GM18507 (cell line): ENCODE data around the gene RMND1.
"Not testable (repeated sequence)": the region's sequence is repeated elsewhere in the genome, so short reads cannot be mapped to it uniquely, and the experiment has no call there.

ENCODE experiments used
- DNase-seq: peaks from one replicate; pipeline ENCODE4 v3.0.0; 2011; ENCODE audit warnings: low read depth; ENCODE audit not compliant: insufficient read length; ENCODE audit errors: extremely low spot score
- FAIRE-seq: peaks from 2 replicates; lab custom pipeline; 2011; peaks lifted over from hg19 to GRCh38; lab: Jason Lieb, UNC

The RMND1 gene

DNA sequence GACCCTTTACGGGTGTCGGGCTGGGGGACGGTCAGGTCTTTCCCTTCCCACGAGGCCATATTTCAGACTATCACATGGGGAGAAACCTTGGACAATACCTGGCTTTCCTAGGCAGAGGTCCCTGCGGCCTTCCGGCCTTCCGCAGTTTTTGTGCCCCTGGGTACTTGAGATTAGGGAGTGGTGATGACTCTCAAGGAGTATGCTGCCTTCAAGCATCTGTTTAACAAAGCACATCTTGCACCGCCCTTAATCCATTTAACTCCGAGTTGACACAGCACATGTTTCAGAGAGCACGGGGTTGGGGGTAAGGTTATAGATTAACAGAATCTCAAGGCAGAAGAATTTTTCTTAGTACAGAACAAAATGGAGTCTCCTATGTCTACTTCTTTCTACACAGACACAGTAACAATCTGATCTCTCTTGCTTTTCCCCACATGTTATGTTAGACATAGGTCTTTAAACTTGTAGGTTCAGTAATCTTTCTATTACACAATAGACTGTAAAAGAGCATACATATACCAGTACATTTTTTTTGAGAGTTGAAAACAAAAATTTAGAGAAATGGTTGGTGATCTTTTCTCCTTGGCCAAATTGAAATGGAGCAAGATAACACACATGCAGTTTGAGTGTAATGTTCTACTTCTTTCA lies 3.9 kb upstream of the RMND1 start:
- DNase-seq, FAIRE-seq: not testable (repeated sequence)

DNA sequence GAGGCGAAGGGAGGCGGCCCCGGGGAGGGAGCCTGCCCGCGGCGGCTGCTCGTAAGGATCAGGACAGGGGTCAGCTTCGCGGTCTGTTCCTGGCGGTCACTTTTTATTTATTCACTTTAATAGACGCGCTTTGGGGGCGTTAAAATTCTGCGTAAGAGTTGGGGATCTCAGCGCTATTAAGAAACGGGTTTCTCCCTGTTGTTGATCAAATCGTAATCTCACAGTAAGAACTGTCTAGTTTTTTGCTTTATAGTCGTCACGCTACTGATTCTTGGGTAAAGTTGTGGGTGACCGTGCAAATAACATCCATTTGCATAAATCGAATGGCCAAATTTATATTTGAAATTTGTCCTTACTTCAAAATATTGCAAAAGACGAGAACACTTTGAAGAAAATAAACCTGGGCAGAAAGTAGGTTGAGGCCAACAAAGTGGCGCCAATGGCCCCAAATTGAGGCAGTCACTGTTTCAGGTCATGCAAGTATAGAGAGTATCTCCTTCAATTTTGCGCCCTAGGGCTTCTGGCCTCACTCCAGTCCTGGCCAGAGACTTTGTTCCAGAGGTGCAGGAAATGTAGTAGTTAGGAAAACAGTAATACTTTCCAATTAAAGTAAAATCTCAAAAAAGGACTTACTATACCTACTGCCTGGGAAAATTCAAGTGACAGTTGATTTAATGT lies 963 bp upstream of the RMND1 start:
- FAIRE-seq (peak; percentile 35), DNase-seq (no peak)

DNA sequence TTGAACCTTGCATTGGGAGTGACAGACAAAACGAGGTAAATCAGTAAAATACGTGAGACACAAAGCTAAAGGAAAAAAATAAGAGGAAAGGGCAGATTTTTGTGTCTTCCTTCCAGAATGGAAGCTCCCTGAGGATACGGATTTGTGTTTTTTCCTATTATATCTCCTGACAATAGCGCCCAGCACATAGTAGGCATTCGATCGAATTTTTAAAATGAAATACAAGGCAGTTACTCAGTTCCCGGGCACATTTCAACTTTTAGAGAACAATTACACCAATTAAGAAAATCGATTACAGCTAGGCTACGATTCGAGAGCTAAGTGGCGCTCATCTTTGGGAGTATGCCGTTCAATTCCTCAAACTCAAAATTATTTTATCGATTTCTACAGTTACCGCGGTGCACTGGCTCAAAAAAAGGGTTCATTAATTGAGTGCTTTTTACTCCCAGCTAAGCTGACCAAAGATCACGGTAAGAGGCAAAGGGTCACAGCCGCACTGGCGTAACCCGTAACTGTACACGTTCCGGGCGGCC lies 443 bp downstream of the RMND1 start:
- FAIRE-seq, result peak; percentile 5
- no peak for DNase-seq

DNA sequence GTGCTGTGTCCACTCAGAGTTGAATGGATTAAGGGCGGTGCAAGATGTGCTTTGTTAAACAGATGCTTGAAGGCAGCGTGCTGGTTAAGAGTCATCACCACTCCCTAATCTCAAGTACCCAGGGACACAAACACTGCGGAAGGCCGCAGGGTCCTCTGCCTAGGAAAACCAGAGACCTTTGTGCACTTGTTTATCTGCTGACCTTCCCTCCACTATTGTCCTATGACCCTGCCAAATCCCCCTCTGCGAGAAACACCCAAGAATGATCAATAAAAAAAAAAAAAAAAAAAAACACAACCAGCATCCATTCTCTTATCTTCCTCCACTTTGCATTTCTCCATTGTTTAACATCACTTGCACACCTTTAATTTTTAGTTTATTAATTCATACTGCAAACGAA lies 998 bp downstream of the RMND1 start:
- not testable (repeated sequence) for DNase-seq, FAIRE-seq

DNA sequence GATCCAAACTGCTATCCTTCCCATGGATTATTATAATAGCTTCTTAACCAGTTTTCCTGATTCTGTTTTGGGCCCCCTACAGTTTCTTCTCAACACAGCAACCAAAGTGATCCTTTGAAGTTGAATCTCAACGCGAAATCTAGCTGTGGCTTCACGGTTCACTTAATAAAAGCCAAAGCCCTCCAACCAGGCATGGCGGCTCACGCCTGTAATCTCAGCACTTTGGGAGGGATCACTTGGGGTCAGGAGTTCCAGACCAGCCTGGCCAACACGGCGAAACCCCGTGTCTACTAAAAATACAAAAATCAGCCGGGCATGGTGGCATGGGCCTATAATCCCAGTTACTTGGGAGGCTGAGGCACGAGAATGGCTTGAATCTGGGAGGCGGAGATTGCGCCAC lies 3.3 kb downstream of the RMND1 start:
- DNase-seq (no peak), FAIRE-seq (no peak)

DNA sequence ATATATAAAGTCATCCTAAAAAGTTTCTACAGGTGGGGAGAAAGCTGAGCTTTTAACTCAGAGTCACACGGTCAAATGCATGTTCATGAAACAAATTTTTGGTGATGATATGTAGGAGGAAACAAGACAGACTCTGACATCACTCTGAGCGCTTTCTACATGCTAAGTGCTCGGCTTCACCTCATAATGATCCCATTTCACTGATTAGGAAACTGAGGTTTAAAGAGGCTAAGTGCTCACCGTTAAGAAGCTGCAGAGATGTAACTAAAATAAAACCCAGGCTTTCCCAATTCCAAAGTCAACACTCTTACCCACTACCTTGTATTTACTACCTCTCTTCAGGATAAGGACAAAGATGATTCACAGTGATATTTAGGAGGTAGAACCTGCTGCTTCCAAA lies 4.7 kb downstream of the RMND1 start:
- no peak for DNase-seq
- no peak for FAIRE-seq

DNA sequence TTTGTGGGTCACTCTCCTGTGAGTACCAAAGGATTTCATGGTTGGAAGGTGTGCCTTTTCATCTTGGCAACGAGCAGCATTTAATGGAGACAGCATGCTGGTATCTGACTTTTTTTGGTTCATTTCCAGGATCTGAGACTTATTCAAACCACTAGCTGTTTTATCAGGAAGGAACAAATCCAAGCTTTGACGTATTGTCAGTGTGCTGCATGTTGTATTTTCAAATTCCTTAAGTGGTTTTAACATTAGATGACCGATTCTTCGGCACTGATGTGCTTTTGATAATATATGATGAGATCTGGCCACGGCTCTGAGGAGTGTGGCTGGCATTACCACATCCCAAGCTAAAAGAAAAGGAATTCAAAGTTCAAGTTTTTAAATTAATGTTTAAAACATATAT lies 6.4 kb downstream of the RMND1 start:
- no peak for FAIRE-seq
- no peak for DNase-seq

DNA sequence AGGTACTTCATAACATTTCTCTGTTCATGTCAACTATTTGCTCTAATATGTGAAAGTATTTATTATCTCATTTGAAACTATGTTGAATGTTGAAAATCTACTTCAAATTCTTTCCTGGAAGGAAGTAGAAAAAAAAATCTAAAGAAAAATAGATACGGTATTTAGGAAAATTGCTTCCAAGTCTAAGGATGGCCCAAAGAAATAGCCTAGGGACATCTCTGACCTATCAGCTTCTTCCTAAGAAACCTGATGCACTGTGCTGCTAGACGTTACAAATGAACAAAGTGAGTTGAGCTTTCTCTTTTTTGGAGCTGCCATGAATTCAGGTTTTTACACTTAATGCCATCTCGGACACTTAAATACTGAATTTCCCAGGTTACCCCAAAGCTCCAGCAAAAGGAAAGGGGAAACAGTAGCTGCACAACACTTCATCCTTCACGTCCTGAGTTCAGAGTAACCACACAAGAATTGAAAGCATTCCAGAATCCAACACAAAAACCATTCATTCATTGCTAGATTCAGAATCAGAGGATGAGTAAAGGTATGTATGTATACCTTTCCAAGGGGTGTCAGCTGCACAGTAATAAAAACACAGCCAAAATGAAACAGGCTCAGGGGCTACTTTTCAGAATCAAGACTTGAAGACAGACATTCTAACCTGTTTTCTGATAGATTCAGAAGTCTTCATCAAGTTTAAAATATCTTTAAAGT lies 7.9 kb downstream of the RMND1 start:
- FAIRE-seq (no peak), DNase-seq (no peak)

DNA sequence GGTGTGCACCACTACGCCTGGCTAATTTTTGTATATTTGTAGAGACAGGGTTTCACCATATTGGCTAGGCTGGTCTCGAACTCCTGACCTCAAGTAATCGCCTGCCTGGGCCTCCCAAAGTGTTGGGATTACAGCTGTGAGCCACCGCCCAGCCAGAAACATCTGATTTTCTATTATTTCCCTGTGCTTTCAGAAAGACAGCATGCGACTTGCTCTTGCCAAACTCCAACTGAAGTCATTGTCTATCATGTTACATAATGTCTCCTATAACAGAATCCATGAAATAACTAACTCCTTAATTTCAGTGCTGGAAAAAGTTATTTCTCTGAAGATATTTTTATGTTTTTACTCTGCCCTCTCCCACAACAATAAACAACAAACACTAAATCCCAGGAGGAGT lies 8.5 kb downstream of the RMND1 start:
- no peak for FAIRE-seq
- no peak for DNase-seq

DNA sequence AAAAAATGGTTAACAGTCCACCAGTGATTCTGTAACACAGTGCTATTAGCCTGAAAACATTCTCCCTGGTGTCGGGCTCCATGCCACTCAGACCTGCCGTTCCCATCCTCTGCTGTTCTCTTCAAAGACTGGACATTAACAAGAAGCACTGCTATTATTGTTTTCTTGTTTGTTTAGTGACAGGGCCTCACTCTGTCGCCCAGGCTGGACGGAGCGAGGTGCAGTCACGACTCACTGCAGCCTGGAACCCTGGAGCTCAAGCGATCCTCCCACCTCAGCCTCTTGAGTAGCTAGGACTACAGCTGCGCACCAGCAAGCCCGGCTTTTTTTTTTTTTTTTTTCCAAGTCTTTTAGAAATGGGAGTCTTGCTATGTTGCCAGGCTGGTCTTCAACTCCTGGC lies 9.6 kb downstream of the RMND1 start:
- FAIRE-seq, result no peak
- DNase-seq, result no peak

DNA sequence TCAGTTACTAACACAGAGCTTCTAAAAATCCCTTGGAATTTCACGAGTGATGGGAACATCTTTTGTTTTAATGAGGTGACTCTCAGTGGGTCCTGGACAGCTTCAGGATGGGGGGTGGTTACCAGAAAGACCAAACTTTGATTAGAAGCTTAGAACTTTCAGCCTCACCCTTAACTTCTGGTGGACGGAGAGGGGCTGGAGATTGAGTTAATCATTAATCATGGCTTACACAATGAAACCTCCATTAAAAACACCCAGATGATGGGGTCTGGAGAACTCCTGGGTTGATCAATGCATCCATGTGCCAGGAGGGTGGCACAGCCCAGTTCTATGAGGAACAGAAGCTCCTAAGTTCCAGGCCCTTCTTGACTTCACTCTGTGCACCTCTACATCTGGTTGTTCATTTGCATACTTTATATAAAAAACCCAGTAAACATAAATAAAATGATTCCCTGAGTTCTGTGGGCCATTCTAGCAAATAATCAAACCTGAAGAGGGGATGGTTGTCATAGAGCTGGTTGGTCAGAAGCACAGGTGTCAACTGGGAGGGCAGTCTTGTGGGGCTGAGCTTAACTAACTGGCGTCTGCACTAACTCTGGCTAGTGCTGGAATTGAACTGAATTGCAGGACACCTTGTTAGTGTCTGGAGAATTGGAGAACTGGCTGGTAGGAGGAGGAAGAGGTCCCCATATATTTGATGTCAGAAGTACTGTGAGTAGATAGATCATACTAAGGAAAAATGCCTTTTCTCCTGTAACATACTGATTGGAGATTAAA lies 10.3 kb downstream of the RMND1 start:
- FAIRE-seq, result no peak
- DNase-seq, result no peak

DNA sequence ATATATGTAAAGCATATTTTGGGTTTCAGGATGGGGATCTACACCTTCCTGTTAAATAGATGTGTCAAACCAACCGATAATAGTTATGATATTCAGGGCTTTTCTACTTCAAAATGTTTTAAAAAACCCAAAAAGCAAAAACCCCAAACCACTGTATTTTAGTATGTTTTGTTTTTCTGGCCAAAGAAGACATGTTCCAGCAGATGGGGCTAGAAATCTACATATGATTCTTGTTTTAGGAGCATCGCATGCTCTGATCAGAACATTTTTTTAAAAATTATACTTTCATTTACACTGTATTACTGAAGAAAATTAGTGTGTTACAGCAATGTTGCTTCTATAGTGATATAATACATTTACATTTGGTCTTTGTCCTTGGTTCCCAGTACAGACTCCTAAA lies 11.0 kb downstream of the RMND1 start:
- no peak for FAIRE-seq

DNA sequence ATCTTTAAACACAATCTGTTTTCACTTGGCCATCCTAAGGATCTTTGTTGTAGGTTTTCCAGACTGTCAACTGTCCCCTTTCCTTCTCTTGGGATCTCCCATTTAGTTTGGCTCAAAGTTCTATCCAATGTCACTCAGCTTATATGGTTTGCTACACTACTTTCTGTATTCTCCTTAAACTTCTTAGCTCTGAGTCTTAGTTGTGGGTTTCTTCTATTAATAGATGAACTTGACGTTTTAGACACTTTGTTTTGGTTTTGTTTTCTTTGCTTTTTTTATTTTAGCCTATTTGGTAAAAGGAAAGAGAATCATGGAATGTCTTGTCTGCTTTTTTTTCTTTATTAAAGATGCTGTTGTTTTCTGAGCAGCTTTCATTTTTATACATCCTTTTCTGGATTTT lies 11.4 kb downstream of the RMND1 start:
- DNase-seq, result no peak
- FAIRE-seq, result no peak

More for the DNA sequence above, 11.0 kb downstream of the RMND1 start:
- no peak for DNase-seq

DNA sequence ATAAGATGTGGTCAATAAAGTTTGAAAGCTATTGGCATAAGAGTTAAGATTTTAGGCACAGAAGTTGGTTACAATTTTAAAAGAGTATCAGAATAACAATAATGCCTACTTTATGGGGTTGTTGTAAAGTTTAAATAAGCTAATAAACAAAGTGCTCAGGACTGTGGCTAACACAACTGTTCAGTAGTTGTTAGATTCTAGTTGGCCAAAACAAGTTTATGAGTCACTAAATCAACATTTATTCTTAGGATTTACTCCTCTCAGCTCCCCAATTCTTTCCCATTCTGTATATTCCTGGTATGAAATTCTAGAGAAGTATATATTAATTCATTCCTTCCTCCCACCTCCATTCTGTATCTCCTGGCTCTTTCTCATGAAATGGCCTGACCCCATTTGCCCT lies 14.5 kb downstream of the RMND1 start:
- no peak for FAIRE-seq
- DNase-seq, result no peak

DNA sequence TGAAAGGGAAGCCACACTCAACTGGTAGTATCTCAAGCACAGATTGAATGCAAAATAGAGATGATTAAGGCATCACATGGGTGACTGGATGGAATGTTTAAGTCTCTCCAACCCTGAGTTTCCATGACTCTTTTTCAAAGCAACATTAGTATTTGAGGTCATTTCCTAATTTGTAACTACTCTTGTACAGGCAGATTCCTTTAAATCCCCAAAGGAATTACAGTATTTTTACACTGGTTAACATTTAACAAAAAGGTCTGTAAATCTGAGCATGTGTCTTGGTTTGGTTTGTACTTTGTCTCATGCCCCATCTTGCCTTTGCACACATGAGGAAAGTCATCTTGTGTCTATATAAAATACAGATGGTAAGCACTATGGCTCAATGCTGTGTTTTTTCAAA lies 15.1 kb downstream of the RMND1 start:
- no peak for FAIRE-seq
- DNase-seq, result no peak

DNA sequence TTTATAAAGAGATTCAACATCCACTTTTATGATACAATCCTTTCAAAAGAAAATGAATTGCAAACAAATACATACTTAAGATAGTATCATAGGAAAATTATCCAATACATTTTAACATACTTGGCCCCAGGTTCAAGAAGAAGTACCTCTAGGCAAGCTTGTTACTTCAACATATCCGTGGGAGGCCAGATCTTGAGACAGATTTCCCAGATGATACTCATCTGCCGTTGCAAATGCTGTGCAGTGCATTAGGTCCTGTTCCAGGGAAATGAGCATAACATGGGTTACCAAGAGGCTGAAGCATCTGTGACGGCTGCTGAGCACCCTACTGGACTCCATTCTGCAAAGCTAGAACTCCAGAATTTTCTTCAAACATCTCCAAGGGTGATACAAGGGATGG lies 15.6 kb downstream of the RMND1 start:
- no peak for FAIRE-seq
- no peak for DNase-seq

DNA sequence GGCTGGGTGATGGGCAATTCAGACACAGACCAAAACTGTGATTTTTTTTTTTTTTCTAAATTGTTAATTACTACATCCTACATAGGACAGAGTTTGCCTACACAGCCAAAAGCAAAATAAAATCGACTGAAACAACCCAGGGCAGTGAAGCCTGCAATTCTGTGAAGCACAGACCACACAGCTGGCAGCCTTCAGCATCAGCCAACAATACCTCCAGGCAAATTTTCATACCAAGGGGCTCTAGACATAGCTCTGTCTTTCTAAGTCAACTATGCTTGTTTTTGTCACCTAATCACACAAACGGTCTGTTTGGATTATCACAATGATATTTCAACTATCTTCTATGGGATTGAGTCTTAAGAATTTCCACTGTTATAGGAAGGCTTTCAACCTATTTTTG lies 17.6 kb downstream of the RMND1 start:
- DNase-seq (no peak), FAIRE-seq (no peak)

DNA sequence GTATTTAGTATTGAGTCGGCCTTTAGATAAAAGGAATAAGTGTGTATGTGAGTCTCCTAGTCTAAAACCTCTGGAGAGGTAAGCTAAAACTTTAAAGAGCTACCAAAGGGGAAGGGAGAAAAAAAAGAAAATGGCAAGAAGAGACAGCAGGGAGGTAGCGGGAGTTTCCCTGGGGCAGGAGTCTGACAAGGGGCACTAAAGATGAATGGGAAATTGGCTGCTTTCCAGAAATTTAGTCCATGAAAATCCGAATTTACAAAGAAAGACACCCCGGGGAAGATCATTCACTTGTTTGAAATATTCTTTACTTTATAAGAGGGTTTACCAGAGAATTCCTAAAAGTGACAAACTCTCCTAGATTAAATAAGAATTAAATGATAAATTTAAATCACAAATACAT lies 19.3 kb downstream of the RMND1 start:
- FAIRE-seq, result no peak
- DNase-seq, result no peak

DNA sequence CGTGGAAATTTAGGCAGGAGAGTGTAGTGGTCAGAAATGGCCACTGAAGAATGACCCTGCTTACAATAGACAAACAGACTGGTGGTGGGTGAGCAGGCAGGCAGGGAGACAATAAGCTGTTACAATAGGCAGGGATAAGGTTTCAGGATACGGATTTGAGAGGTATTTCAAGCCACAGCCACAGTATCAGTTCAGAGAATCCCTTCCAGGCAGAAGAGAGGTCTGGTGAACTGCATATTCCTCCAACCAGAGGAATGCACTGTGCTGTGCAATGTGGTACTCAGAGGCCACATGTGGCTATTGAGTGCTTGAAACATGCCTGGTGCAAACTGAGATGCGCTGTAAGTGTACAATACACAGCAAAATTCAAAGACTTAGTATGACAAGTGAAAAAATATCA lies 20.6 kb downstream of the RMND1 start:
- no peak for DNase-seq
- FAIRE-seq, result no peak

DNA sequence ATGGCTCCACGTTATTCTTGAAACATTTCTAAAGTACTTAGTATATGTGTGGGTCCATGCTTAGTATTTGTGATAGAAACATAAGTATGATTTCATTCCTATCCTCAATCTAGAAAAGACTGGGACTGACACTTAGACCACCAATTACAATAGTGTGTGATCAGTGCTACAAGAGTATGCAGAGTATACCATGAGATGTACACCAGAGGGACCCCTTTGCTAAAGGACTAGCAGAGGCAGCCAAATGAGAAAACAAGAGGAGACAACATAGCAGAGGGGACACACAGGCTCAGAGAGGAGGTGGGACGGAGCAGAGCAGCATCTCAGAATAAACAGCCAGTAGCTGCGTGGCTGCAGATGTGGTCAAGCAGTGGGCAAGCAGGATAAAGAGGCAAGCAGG lies 21.0 kb downstream of the RMND1 start:
- FAIRE-seq, result no peak
- DNase-seq, result no peak
